ENCODE results near the gene ARSK.
A peak's percentile ranks its signal among the peaks of the same experiment; 100 is the strongest.

ARSK gene

GRCh38 chr5:95543017-95543705, 11.7 kb upstream of the ARSK start (continued):
- TF ChIP-seq ZSCAN4 (tag by site-specific recombination; IDR thresholded peaks at IDR 0.05): no peak
- TF ChIP-seq ZBTB7A (tag by site-specific recombination; IDR thresholded peaks at IDR 0.05; ENCODE audit: low read depth): no peak
- TF ChIP-seq REST (tag by site-specific recombination; IDR thresholded peaks at IDR 0.05): no peak
- TF ChIP-seq ZNF391 (tag by site-specific recombination; IDR thresholded peaks at IDR 0.05; ENCODE audit: borderline replicate concordance, low read depth): no peak
- peak; percentile 97 for TF ChIP-seq PRDM6 (tag by site-specific recombination; IDR thresholded peaks at IDR 0.05)
- no peak for TF ChIP-seq ZNF184 (tag by site-specific recombination; IDR thresholded peaks at IDR 0.05)
- TF ChIP-seq HOXA7 (CRISPR knock-in tag; IDR thresholded peaks at IDR 0.05; ENCODE audit: borderline replicate concordance): no peak
- no peak for TF ChIP-seq ZSCAN18 (tag by site-specific recombination; IDR thresholded peaks at IDR 0.05)
- TF ChIP-seq ZNF202 (tag by site-specific recombination; IDR thresholded peaks at IDR 0.05; ENCODE audit: borderline replicate concordance): no peak
- no peak for TF ChIP-seq ZBTB8A (tag by site-specific recombination; IDR thresholded peaks at IDR 0.05)
- TF ChIP-seq CTCF (tag by site-specific recombination; IDR thresholded peaks at IDR 0.05): no peak
- peak; percentile 69; the same call in 1 of the 2 replicates for TF ChIP-seq ZNF843 (tag by site-specific recombination; IDR thresholded peaks at IDR 0.05)
- 0 out of 2 replicates have a peak, but pooled peaks have one; percentile 22 for TF ChIP-seq ZNF600 (tag by site-specific recombination; IDR thresholded peaks at IDR 0.05)
- TF ChIP-seq ZNF510 (tag by site-specific recombination; IDR thresholded peaks at IDR 0.05; ENCODE audit: insufficient replicate concordance): no peak
- TF ChIP-seq ZNF398 (tag by site-specific recombination; IDR thresholded peaks at IDR 0.05): no peak
- TF ChIP-seq ZNF549 (tag by site-specific recombination; IDR thresholded peaks at IDR 0.05): no peak
- TF ChIP-seq ZNF223 (tag by site-specific recombination; IDR thresholded peaks at IDR 0.05): no peak
- TF ChIP-seq ZNF658 (tag by site-specific recombination; IDR thresholded peaks at IDR 0.05): no peak
- TF ChIP-seq ZNF433 (tag by site-specific recombination; IDR thresholded peaks at IDR 0.05; ENCODE audit: low read depth): no peak
- TF ChIP-seq ZNF10 (tag by site-specific recombination; IDR thresholded peaks at IDR 0.05): peak; percentile 53; the same call in 1 of the 2 replicates
- no peak for TF ChIP-seq ZNF138 (tag by site-specific recombination; IDR thresholded peaks at IDR 0.05; ENCODE audit: borderline replicate concordance)
- no peak for TF ChIP-seq ZNF791 (tag by site-specific recombination; IDR thresholded peaks at IDR 0.05)
- no peak for TF ChIP-seq ZNF585B (tag by site-specific recombination; IDR thresholded peaks at IDR 0.05)
- TF ChIP-seq BCL11B (tag by site-specific recombination; IDR thresholded peaks at IDR 0.05; ENCODE audit: low read depth): no peak
- TF ChIP-seq, protein P1, sequence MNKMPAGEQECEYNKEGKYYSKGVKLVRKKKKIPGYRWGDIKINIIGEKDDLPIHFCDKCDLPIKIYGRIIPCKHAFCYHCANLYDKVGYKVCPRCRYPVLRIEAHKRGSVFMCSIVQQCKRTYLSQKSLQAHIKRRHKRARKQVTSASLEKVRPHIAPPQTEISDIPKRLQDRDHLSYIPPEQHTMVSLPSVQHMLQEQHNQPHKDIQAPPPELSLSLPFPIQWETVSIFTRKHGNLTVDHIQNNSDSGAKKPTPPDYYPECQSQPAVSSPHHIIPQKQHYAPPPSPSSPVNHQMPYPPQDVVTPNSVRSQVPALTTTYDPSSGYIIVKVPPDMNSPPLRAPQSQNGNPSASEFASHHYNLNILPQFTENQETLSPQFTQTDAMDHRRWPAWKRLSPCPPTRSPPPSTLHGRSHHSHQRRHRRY (tag by site-specific recombination; IDR thresholded peaks at IDR 0.05): no peak
- TF ChIP-seq ZNF488 (tag by site-specific recombination; IDR thresholded peaks at IDR 0.05): no peak

All from HEK293 (cell line).